K562 (cell line): ENCODE results near the gene HEMGN. TPM values are rescaled to one million over a fixed set of nuclear protein-coding genes. Genes with fewer than 3 reads are reported as not detected.
A peak's percentile ranks its signal among the peaks of the same experiment; 100 is the strongest.

Experiments
- ARID1B ChIP-seq: fragments of 450-650 bp; IDR thresholded peaks from 2 replicates; pipeline ENCODE4 v1.6.1; 2016; ENCODE audit warnings: antibody characterized with exemption, mild to moderate bottlenecking, inconsistent platforms
- CBX5 ChIP-seq: IDR thresholded peaks from 2 replicates; pipeline ENCODE4 v1.6.1; 2014; ENCODE audit warnings: low read depth, borderline replicate concordance
- CSDE1 ChIP-seq, 2 experiments: fragments of 450-650 bp; IDR thresholded peaks; 2 replicates each; pipeline ENCODE4 v1.6.1; 2016; ENCODE audit warnings: mild to moderate bottlenecking in 1 of 2
- DPF2 ChIP-seq: fragments of 450-650 bp; IDR thresholded peaks from 2 replicates; pipeline ENCODE4 v1.6.1; 2016
- FOSL1 ChIP-seq: fragments of 200-800 bp; sonication (Bioruptor generic); conservative IDR thresholded peaks from 2 replicates; pipeline ENCODE4 v1.6.1; 2016; ENCODE audit warnings: missing genetic modification characterization, missing compliant biosample characterization
- FOXM1 ChIP-seq, 2 experiments: fragments of 450-650 bp in 1 of 2; sonication (generic) in 1 of 2; formaldehyde crosslinking in 1 of 2; IDR thresholded peaks; 2 replicates each; pipeline versions ENCODE4 v1.6.1 to v1.9.0; 2017 to 2022; ENCODE audit warnings: low read depth in 2 of 2, mild to moderate bottlenecking in 2 of 2, missing genetic modification reagents in 1 of 2, moderate library complexity in 1 of 2
- MEIS2 ChIP-seq: fragments of 450-650 bp; IDR thresholded peaks from 2 replicates; pipeline ENCODE4 v1.6.1; 2014; ENCODE audit warnings: mild to moderate bottlenecking; ENCODE audit not compliant: partially characterized antibody
- NBN ChIP-seq: fragments of 450-650 bp; IDR thresholded peaks from 2 replicates; pipeline ENCODE4 v1.6.1; 2016; ENCODE audit warnings: low read depth, mild to moderate bottlenecking
- NFE2 ChIP-seq: IDR thresholded peaks from 2 replicates; pipeline ENCODE4 v1.6.1; 2014; ENCODE audit warnings: antibody characterized with exemption, low read depth
- POLR3G ChIP-seq: IDR thresholded peaks from 2 replicates; pipeline ENCODE4 v1.6.1; 2011; ENCODE audit not compliant: insufficient read length, insufficient replicate concordance; ENCODE audit errors: extremely low read depth
- SMARCC2 ChIP-seq: fragments of 450-650 bp; IDR thresholded peaks from 2 replicates; pipeline ENCODE4 v1.6.1; 2017; ENCODE audit warnings: antibody characterized with exemption, moderate library complexity, mild to moderate bottlenecking, low read depth
- TCF7L2 ChIP-seq: fragments of 150-350 bp; IDR thresholded peaks from 2 replicates; pipeline ENCODE4 v1.6.1; 2016; ENCODE audit warnings: low read depth, mild to moderate bottlenecking, low read length, moderate library complexity
- THRAP3 ChIP-seq: fragments of 450-650 bp; IDR thresholded peaks from 2 replicates; pipeline ENCODE4 v1.6.1; 2016; ENCODE audit warnings: mild to moderate bottlenecking, inconsistent platforms, borderline replicate concordance
- TRIM24 ChIP-seq, 2 experiments: fragments of 450-650 bp; IDR thresholded peaks; 2 replicates each; pipeline ENCODE4 v1.6.1; 2016
- ZNF12 ChIP-seq: sonication (generic); formaldehyde crosslinking; IDR thresholded peaks from 2 replicates; pipeline ENCODE4 v1.4.0; 2020; ENCODE audit warnings: mild to moderate bottlenecking, missing genetic modification reagents
- ZNF217 ChIP-seq: sonication (generic); formaldehyde crosslinking; IDR thresholded peaks from 2 replicates; pipeline ENCODE4 v1.8.0; 2022; ENCODE audit warnings: mild to moderate bottlenecking, missing genetic modification reagents
- polyA plus RNA-seq, 8 experiments: library from polyadenylated mRNA; depleted of rRNA in 4 of 8; stranded (reverse) in 5 of 8; unstranded in 3 of 8; fragments of >200 nt; fragmentation: Nextera tagmentation in 2 of 8; fragmentation: Illumina TruSeq in 1 of 8; extraction: Ambion mirVana in 2 of 8; extraction: Trizol in 1 of 8; gene quantifications; 2 replicates each; pipeline versions ENCODE4 v1.2.1 to v1.2.3, GENCODE V29; 2011 to 2014; ENCODE audit warnings: inconsistent platforms in 1 of 8, missing spikeins in 1 of 8
- total RNA-seq, 7 experiments: library from RNA; depleted of rRNA in 6 of 7; stranded (reverse); fragments of >200 nt in 6 of 7; fragmentation: Illumina TruSeq in 2 of 7; extraction: Trizol in 2 of 7; gene quantifications; 2 replicates each; pipeline versions ENCODE4 v1.2.1 to v1.2.3, GENCODE V29; 2011 to 2021; ENCODE audit warnings: low replicate concordance in 1 of 7
- TF ChIP-seq, protein P1 (sequence below), 2 experiments: fragments of 450-650 bp in 1 of 2; IDR thresholded peaks; 2 replicates each; pipeline ENCODE4 v1.6.1; 2011 to 2017; ENCODE audit warnings: low read depth in 2 of 2, antibody characterized with exemption in 1 of 2, borderline replicate concordance in 1 of 2, low read length in 1 of 2, mild to moderate bottlenecking in 1 of 2, mixed read lengths in 1 of 2; ENCODE audit not compliant: control insufficient read depth in 1 of 2
- TF ChIP-seq, protein P2 (sequence below): fragments of 250-450 bp; sonication (Bioruptor Pico); IDR thresholded peaks from 2 replicates; pipeline ENCODE4 v1.4.0; 2020; ENCODE audit warnings: mild to moderate bottlenecking, moderate library complexity, borderline replicate concordance
- TF ChIP-seq, protein P3 (sequence below): fragments of 450-650 bp; IDR thresholded peaks from 2 replicates; pipeline ENCODE4 v1.6.1; 2017; ENCODE audit warnings: antibody characterized with exemption
- TF ChIP-seq, protein P4 (sequence below): sonication (generic); formaldehyde crosslinking; IDR thresholded peaks from 2 replicates; pipeline ENCODE4 v1.8.0; 2022; ENCODE audit warnings: mild to moderate bottlenecking, missing genetic modification reagents

HEMGN gene
- total and polyA plus RNA-seq, 9 of the 15 experiments (the other 6 are each of a cell fraction or from before 2014, with no cell fraction given) = 56.3 to 258 (median 137) TPM

DNA sequence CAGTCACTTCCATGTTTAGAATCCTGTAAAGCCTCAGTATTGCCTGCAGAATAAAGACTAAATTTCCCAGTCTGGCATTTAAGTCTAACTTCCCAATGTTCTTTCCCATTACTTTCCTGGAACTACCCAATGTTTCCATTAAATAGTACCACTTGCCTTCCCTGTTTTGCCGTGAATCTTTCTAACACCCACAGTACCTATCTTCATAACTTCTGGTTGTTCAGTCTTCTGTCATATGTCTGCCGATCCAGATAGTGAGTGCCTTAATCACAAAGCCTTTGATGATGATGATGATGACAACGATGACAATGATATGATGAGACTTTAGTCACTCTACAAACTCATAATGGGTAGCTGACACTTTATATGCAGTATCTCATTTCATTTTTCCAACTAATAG is 6.6 kb upstream of the HEMGN start (continued):
- TF ChIP-seq, protein P1, sequence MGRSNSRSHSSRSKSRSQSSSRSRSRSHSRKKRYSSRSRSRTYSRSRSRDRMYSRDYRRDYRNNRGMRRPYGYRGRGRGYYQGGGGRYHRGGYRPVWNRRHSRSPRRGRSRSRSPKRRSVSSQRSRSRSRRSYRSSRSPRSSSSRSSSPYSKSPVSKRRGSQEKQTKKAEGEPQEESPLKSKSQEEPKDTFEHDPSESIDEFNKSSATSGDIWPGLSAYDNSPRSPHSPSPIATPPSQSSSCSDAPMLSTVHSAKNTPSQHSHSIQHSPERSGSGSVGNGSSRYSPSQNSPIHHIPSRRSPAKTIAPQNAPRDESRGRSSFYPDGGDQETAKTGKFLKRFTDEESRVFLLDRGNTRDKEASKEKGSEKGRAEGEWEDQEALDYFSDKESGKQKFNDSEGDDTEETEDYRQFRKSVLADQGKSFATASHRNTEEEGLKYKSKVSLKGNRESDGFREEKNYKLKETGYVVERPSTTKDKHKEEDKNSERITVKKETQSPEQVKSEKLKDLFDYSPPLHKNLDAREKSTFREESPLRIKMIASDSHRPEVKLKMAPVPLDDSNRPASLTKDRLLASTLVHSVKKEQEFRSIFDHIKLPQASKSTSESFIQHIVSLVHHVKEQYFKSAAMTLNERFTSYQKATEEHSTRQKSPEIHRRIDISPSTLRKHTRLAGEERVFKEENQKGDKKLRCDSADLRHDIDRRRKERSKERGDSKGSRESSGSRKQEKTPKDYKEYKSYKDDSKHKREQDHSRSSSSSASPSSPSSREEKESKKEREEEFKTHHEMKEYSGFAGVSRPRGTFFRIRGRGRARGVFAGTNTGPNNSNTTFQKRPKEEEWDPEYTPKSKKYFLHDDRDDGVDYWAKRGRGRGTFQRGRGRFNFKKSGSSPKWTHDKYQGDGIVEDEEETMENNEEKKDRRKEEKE (IDR thresholded peaks at IDR 0.05; ENCODE audit: borderline replicate concordance in 1 of 2, control insufficient read depth in 1 of 2, low read depth in 2 of 2, low read length in 1 of 2) = no peak
- TF ChIP-seq FOXM1 (IDR thresholded peaks at IDR 0.05; ENCODE audit: low read depth) (0 out of 2 replicates have a peak, but pooled peaks have one; percentile 16), FOXM1 (CRISPR knock-in tag; IDR thresholded peaks at IDR 0.05; ENCODE audit: low read depth) (no peak), DPF2 (peak; percentile 80), NFE2 (no peak), FOSL1 (peak; percentile 48), TCF7L2 (peak; percentile 32; the same call in 1 of the 2 replicates), NBN (peak; percentile 33; the same call in 1 of the 2 replicates), ARID1B (peak; percentile 79), POLR3G (no peak), MEIS2 (peak; percentile 71), CBX5 (no peak), ZNF217 (CRISPR knock-in tag) (no peak), ZNF12 (no peak), THRAP3 (no peak), CSDE1 (IDR thresholded peaks at IDR 0.05) (no peak), SMARCC2 (no peak), TRIM24 (IDR thresholded peaks at IDR 0.05) (0 out of 4 replicates have a peak, but pooled peaks of 1 of the 2 experiments have one; percentile 31)
- TF ChIP-seq, protein P2, sequence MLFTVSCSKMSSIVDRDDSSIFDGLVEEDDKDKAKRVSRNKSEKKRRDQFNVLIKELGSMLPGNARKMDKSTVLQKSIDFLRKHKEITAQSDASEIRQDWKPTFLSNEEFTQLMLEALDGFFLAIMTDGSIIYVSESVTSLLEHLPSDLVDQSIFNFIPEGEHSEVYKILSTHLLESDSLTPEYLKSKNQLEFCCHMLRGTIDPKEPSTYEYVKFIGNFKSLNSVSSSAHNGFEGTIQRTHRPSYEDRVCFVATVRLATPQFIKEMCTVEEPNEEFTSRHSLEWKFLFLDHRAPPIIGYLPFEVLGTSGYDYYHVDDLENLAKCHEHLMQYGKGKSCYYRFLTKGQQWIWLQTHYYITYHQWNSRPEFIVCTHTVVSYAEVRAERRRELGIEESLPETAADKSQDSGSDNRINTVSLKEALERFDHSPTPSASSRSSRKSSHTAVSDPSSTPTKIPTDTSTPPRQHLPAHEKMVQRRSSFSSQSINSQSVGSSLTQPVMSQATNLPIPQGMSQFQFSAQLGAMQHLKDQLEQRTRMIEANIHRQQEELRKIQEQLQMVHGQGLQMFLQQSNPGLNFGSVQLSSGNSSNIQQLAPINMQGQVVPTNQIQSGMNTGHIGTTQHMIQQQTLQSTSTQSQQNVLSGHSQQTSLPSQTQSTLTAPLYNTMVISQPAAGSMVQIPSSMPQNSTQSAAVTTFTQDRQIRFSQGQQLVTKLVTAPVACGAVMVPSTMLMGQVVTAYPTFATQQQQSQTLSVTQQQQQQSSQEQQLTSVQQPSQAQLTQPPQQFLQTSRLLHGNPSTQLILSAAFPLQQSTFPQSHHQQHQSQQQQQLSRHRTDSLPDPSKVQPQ = no peak
- TF ChIP-seq, protein P3, sequence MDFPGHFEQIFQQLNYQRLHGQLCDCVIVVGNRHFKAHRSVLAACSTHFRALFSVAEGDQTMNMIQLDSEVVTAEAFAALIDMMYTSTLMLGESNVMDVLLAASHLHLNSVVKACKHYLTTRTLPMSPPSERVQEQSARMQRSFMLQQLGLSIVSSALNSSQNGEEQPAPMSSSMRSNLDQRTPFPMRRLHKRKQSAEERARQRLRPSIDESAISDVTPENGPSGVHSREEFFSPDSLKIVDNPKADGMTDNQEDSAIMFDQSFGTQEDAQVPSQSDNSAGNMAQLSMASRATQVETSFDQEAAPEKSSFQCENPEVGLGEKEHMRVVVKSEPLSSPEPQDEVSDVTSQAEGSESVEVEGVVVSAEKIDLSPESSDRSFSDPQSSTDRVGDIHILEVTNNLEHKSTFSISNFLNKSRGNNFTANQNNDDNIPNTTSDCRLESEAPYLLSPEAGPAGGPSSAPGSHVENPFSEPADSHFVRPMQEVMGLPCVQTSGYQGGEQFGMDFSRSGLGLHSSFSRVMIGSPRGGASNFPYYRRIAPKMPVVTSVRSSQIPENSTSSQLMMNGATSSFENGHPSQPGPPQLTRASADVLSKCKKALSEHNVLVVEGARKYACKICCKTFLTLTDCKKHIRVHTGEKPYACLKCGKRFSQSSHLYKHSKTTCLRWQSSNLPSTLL = no peak
- TF ChIP-seq, protein P4, sequence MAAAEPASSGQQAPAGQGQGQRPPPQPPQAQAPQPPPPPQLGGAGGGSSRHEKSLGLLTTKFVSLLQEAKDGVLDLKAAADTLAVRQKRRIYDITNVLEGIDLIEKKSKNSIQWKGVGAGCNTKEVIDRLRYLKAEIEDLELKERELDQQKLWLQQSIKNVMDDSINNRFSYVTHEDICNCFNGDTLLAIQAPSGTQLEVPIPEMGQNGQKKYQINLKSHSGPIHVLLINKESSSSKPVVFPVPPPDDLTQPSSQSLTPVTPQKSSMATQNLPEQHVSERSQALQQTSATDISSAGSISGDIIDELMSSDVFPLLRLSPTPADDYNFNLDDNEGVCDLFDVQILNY = no peak
